Mucosa of stomach (tissue), 1 donor: ENCODE results near the gene SAAL1.
A peak's percentile ranks its signal among the peaks of the same experiment; 100 is the strongest.
"Not testable (repeated sequence)": the region's sequence is repeated elsewhere in the genome, so short reads cannot be mapped to it uniquely, and the experiment has no call there.

Experiments used
- H3K27me3 ChIP-seq: one replicate; pipeline ENCODE4 v1.7.0; 2013; ENCODE audit warnings: mild to moderate bottlenecking, low read length; ENCODE audit not compliant: control insufficient read depth, insufficient read depth
- H3K36me3 ChIP-seq: one replicate; pipeline ENCODE4 v1.7.0; 2013; ENCODE audit warnings: low read length; ENCODE audit not compliant: control insufficient read depth, insufficient read depth
- H3K4me1 ChIP-seq: one replicate; pipeline ENCODE4 v1.7.0; 2013; ENCODE audit warnings: mild to moderate bottlenecking, low read length; ENCODE audit not compliant: control insufficient read depth, insufficient read depth
- H3K4me3 ChIP-seq: one replicate; pipeline ENCODE4 v1.7.0; 2013; ENCODE audit warnings: low read length
- H3K9ac ChIP-seq: one replicate; pipeline ENCODE4 v1.7.0; 2013; ENCODE audit warnings: mild to moderate bottlenecking, low read length, moderate library complexity
- H3K9me3 ChIP-seq: one replicate; pipeline ENCODE4 v1.7.0; 2013; ENCODE audit warnings: mild to moderate bottlenecking, low read length, moderate library complexity; ENCODE audit not compliant: control insufficient read depth
- donor health status: Pancreatic carcinoma.

The SAAL1 gene

GRCh38 chr11:18105802-18106574 lies at the start of gene SAAL1:
TSS of gene SAAL1 (minus strand) at chr11:18106082. CDS start at chr11:18106041, 41 bp downstream.
- H3K4me3 ChIP-seq = peak within 1 kb of the TSS; percentile 61
- H3K4me1 ChIP-seq = no peaks in the 10 kb centered on the region
- no peaks in the 10 kb centered on the region for H3K36me3 ChIP-seq
- H3K9ac ChIP-seq = peak within 1 kb of the TSS; percentile 84
- peaks cover 5% of the 10 kb centered on the region for H3K27me3 ChIP-seq
- no peaks in the 10 kb centered on the region for H3K9me3 ChIP-seq

- H3K4me3 ChIP-seq = no peak overlapping the region
- H3K9ac ChIP-seq = no peak overlapping the region
- H3K4me1 ChIP-seq = no peaks in the 10 kb centered on the region
- no peaks in the 10 kb centered on the region for H3K27me3 ChIP-seq
- H3K9me3 ChIP-seq = no peaks in the 10 kb centered on the region
- H3K36me3 ChIP-seq = no peaks in the 10 kb centered on the region
These were observed 45.7 kb upstream of the SAAL1 start for GRCh38 chr11:18151581-18151980.

GRCh38 chr11:18145837-18146236 lies 40.0 kb upstream of the SAAL1 start:
- no peaks in the 10 kb centered on the region for H3K4me1 ChIP-seq
- no peaks in the 10 kb centered on the region for H3K27me3 ChIP-seq
- H3K36me3 ChIP-seq = no peaks in the 10 kb centered on the region
- H3K9ac ChIP-seq = no peak overlapping the region
- no peak overlapping the region for H3K4me3 ChIP-seq
- H3K9me3 ChIP-seq = no peaks in the 10 kb centered on the region

- Histone ChIP-seq H3K9me3 (no peaks in the 10 kb centered on the region), H3K4me1 (no peaks in the 10 kb centered on the region), H3K27me3 (no peaks in the 10 kb centered on the region), H3K9ac (no peak overlapping the region), H3K36me3 (no peaks in the 10 kb centered on the region), H3K4me3 (no peak overlapping the region)
These were observed 39.1 kb upstream of the SAAL1 start for GRCh38 chr11:18145025-18145424.

GRCh38 chr11:18144243-18144642 lies 38.4 kb upstream of the SAAL1 start:
- no peaks in the 10 kb centered on the region for H3K4me1 ChIP-seq
- no peaks in the 10 kb centered on the region for H3K9me3 ChIP-seq
- H3K9ac ChIP-seq = no peak overlapping the region
- no peaks in the 10 kb centered on the region for H3K27me3 ChIP-seq
- H3K4me3 ChIP-seq = no peak overlapping the region
- H3K36me3 ChIP-seq = no peaks in the 10 kb centered on the region

- Histone ChIP-seq H3K4me3 (no peak overlapping the region), H3K27me3 (no peaks in the 10 kb centered on the region), H3K9me3 (no peaks in the 10 kb centered on the region), H3K9ac (no peak overlapping the region), H3K4me1 (no peaks in the 10 kb centered on the region), H3K36me3 (no peaks in the 10 kb centered on the region)
These were observed 34.3 kb upstream of the SAAL1 start for GRCh38 chr11:18140145-18140544.

- Histone ChIP-seq H3K4me1 (no peaks in the 10 kb centered on the region), H3K9ac (no peak overlapping the region), H3K36me3 (no peaks in the 10 kb centered on the region)
These were observed 31.4 kb upstream of the SAAL1 start for GRCh38 chr11:18137186-18137800.

GRCh38 chr11:18135308-18135707 lies 29.4 kb upstream of the SAAL1 start:
- Histone ChIP-seq H3K27me3 (no peaks in the 10 kb centered on the region), H3K36me3 (no peaks in the 10 kb centered on the region), H3K4me3 (no peak overlapping the region), H3K9me3 (no peaks in the 10 kb centered on the region), H3K9ac (no peak overlapping the region), H3K4me1 (no peaks in the 10 kb centered on the region)

More at GRCh38 chr11:18137186-18137800, 31.4 kb upstream of the SAAL1 start:
- Histone ChIP-seq H3K4me3 (no peak overlapping the region), H3K27me3 (no peaks in the 10 kb centered on the region), H3K9me3 (no peaks in the 10 kb centered on the region)

GRCh38 chr11:18132341-18132740 lies 26.5 kb upstream of the SAAL1 start, which contains the start of gene MRGPRX3:
TSS of gene MRGPRX3 (plus strand) at chr11:18132571. CDS start at chr11:18137203, 4,632 bp downstream.
- no peaks in the 10 kb centered on the region for H3K9me3 ChIP-seq

GRCh38 chr11:18131115-18131514 lies 25.2 kb upstream of the SAAL1 start:
- H3K4me3 ChIP-seq, H3K36me3 ChIP-seq, H3K4me1 ChIP-seq, H3K9me3 ChIP-seq, H3K9ac ChIP-seq, H3K27me3 ChIP-seq: not testable (repeated sequence)

More at GRCh38 chr11:18132341-18132740, 26.5 kb upstream of the SAAL1 start, which contains the start of gene MRGPRX3:
- no peaks in the 10 kb centered on the region for H3K27me3 ChIP-seq
- H3K4me1 ChIP-seq = no peaks in the 10 kb centered on the region
- no peak within 1 kb of the TSS for H3K4me3 ChIP-seq
- no peak within 1 kb of the TSS for H3K9ac ChIP-seq
- no peaks in the 10 kb centered on the region for H3K36me3 ChIP-seq

- H3K4me3 ChIP-seq, H3K36me3 ChIP-seq, H3K27me3 ChIP-seq, H3K4me1 ChIP-seq, H3K9ac ChIP-seq, H3K9me3 ChIP-seq: not testable (repeated sequence)
These were observed 15.5 kb upstream of the SAAL1 start for GRCh38 chr11:18121331-18121828.

GRCh38 chr11:18115360-18116127 lies 9.7 kb upstream of the SAAL1 start:
- no peaks in the 10 kb centered on the region for H3K4me1 ChIP-seq
- no peak overlapping the region for H3K4me3 ChIP-seq
- H3K9me3 ChIP-seq = no peaks in the 10 kb centered on the region
- no peaks in the 10 kb centered on the region for H3K36me3 ChIP-seq
- peaks cover 13% of the 10 kb centered on the region for H3K27me3 ChIP-seq
- H3K9ac ChIP-seq = no peak overlapping the region
